Esophagus muscularis mucosa (tissue), 4 donors: ENCODE results near the gene KRTAP5-4.

Experiments used
- EP300 ChIP-seq: sonication (generic); formaldehyde crosslinking; IDR thresholded peaks from one replicate; pipeline ENCODE4 v1.6.1; 2017; ENCODE audit warnings: antibody characterized with exemption
- POLR2AphosphoS5 ChIP-seq, 2 donors: sonication (generic); formaldehyde crosslinking; IDR thresholded peaks; one replicate each; pipeline ENCODE4 v1.6.1; 2017; ENCODE audit warnings: antibody characterized with exemption in 2 of 2
- TF ChIP-seq, protein P1 (sequence below), 3 experiments: fragments of 200-600 bp in 2 of 3; fragments of 450-650 bp in 1 of 3; sonication (generic) in 2 of 3; IDR thresholded peaks; one replicate each; pipeline ENCODE4 v1.5.1; 2017 to 2019; ENCODE audit warnings: antibody characterized with exemption in 3 of 3, mild to moderate bottlenecking in 2 of 3, moderate library complexity in 1 of 3

DNA sequence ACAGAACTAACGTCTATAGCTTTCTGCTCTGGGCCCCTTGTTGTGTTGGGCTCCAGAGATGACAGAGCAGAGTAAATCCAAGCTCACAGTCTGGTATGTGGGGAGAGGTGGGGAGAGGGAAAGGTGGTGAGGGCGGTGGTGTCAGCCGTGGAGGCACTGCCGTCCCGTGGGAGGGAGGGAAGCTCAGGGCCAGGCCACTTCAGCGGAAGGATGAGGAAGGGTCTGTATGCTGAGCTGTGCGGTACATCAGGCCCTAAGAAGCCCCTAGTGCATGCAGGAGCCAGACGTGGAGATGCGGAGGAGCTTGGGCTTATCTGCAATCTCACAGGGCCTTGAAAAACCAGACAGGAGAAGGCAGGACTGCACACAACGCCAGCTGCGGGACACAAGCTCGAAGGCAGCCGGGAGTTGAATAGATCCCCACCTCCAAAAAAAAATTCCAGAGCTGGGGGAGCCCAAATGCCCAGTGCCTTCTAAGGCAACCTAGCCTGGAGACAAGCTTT lies 9.2 kb upstream of the KRTAP5-4 start:
- TF ChIP-seq, protein P1, sequence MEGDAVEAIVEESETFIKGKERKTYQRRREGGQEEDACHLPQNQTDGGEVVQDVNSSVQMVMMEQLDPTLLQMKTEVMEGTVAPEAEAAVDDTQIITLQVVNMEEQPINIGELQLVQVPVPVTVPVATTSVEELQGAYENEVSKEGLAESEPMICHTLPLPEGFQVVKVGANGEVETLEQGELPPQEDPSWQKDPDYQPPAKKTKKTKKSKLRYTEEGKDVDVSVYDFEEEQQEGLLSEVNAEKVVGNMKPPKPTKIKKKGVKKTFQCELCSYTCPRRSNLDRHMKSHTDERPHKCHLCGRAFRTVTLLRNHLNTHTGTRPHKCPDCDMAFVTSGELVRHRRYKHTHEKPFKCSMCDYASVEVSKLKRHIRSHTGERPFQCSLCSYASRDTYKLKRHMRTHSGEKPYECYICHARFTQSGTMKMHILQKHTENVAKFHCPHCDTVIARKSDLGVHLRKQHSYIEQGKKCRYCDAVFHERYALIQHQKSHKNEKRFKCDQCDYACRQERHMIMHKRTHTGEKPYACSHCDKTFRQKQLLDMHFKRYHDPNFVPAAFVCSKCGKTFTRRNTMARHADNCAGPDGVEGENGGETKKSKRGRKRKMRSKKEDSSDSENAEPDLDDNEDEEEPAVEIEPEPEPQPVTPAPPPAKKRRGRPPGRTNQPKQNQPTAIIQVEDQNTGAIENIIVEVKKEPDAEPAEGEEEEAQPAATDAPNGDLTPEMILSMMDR (IDR thresholded peaks at IDR 0.05) = no peak
- TF ChIP-seq POLR2AphosphoS5 (IDR thresholded peaks at IDR 0.05) (no peak), EP300 (no peak)
